NCI-H2029 (cell line): Measurements from ENCODE around the gene ANXA4.

Experiments used
- DNase-seq: peaks from one replicate; lab custom pipeline; 2025; lab: John Stamatoyannopoulos, UW

Gene ANXA4

DNA sequence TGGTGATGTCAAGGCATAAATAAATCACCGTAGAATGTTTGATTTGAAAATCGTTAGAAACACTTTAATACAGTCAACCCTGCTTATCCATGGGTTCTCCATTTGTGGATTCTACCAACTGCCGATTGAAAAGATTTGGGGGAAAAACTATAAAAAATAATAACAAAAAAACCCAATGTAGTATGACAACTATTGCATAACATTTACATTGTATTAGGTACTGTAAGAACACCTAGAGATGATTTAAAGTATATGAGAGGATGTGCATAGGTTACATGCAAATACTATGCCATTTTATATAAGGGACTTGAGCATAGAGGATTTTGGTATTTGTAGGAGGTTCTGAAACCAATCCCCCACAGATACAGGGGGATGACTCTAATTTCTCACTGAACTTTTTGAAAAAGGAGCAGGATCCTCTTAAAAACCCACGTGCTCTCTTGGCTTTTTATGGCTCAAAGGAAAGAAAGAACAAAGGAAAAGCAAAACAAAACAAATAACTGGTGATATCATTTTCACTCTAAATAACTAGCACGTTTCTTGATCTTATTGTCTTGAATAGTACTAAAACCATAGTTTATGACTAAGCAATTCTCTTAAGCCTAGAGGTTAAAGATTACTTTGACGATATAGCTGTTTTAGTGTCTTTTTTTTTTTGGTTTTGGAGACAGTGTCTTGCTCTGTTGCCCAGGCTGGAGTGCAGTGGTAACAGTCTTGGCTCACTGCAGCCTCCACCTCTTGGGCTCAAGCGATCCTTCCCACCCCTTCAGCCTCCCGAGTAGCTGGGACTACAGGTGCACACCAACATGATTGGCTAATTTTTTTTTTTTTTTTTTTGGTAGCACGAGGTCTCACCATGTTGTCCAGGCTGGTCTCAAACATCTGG lies 104.5 kb downstream of the ANXA4 start:
- DNase-seq, result no peak

DNA sequence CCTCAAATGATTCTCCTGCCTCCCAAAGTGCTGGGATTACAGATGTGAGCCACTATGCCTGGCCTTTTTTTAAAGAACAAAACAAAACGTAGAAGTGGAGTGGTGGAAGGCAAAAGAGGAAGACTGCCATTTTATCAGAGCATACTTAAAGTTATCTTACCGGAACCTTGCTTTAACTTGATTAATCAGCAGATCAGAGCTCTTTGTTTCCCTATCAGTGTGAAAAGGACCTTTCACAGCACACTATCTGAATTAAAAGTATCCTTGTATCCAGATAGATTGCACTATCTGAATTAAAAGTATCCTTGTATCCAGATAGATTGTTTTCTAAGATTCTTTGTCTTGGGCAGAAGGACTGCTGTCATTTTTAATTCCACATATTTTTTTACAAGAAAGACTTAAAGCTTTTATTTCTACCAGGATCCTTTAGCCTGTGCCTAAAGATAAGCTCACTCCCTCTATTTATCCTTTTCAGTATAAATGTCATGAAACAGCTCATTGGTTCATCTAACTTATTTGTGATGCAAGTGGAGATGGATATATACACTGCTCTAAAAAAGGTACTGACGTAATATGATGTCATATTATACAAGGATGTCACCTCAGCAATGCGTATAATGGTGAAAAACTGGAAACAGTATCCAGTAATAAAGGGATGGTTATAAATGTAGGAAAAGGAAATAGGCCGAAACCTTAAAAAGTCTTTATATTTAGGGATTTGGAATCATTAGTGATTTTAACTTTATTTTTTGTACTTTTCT lies 105.3 kb downstream of the ANXA4 start:
- DNase-seq, result no peak

DNA sequence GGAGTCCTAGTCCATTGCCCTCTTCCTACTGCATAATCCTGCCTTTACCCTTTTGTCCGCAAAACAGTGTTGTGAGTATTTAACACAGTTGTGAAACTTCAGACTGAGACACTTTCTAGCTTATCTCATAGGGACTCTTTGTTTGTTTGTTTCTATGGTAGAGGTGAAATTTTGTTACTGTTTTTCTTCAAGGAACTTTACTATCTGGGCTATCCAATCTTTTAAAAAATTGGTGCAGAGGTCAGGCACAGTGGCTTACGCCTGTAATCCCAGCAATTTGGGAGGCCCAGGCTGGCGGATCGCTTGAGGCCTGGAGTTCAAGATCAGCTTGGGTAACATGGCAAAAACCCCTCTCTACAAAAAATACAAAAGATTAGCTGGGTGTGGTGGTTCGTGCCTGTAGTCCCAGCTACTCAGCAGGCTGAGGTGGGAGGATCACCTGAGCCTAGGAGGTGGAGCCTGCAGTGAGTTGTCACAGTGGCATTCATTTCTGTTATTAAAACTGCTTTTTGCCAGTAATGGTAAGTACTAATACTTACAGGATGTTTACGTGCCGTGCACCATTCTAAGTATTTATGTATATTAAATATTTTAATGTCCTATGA lies 106.4 kb downstream of the ANXA4 start:
- no peak for DNase-seq

DNA sequence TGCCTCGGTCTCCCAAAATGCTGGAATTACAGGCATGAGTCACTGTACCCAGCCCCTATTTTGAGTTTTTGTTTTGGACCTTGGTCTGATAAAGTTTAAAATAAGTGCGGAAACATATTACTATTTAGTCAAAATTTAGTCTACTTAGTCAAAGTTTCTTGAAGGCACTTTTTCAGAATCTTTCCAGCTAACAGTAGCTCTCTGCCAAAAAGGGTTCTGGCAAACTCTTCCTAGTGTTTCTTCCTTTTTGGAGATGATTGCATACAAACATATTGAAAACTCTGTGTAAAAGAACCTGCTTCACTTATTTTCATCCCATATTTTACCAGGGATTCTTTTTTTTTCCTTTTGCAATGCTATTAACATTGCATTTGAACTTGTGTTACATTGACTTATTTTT lies 116.3 kb downstream of the ANXA4 start:
- no peak for DNase-seq

DNA sequence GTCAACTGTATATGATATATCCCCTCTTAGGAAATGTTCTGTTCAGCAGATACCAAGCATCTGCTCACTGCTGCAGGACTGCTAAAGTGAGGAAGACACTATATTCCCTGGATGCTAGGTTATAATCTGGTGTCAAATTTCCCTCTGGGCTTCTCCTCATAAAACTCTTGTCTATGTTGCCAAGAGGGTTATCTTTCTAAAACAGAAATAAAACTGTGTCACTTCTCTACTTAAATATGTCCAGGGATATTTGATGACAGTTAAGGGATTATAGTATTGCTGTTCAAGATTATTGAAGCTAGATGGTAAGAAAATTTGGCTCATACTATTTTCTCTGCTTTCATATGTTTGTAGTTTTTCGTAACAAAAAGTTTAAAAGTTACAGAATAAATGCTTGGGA lies 121.4 kb downstream of the ANXA4 start:
- no peak for DNase-seq
